AG20443 (cell line): ENCODE results near the gene STARD13.
"Not testable (repeated sequence)": the region's sequence is repeated elsewhere in the genome, so short reads cannot be mapped to it uniquely, and the experiment has no call there.

ENCODE experiments used
- DNase-seq: peaks from one replicate; pipeline ENCODE4 v3.0.0; 2012; ENCODE audit warnings: low spot score, mixed read lengths

Gene STARD13

GRCh38 chr13:33252135-33252534 is 33.4 kb downstream of the STARD13 start:
- no peak for DNase-seq

- peak; percentile 86 for DNase-seq
Measured at GRCh38 chr13:33251131-33251661, 34.4 kb downstream of the STARD13 start.

DNA sequence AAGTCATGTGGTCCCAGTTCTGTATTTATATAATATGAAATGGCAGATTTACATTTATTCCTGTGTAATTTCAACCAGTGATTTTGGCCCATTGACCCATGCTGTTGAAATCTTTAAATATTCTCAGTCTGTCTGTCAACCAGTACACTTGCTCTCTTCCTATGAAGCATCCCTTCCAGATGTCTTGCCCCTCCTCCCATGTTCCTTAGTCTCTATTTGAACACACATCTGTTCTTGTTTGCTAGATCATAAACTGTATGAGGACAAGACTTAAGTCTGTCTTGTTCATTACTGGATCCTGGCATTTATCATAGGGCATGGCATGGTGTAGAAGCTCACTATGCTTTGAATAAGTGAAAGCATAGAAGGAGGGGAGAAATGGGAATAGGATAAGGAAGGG is 34.9 kb downstream of the STARD13 start:
- DNase-seq: no peak

- DNase-seq: no peak
Measured at GRCh38 chr13:33249894-33250293, 35.7 kb downstream of the STARD13 start.

DNA sequence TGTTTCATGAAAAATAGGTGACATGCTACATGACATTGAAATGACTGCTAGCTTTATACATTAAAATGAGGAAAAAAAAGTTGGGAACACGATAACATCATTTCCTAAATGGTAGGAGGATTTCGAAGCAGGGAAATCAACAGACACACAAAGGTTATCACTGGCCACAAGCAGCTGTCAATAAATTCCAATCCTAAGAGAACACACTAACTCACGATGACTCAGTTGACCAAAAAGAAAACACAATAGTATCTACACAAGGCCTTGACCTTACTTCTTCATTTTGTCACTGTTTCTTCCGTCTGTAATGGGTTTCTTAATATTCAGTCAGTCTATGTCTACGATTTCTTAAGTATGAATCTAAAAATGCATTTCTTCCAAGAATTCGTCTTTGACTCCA is 36.5 kb downstream of the STARD13 start:
- no peak for DNase-seq

DNA sequence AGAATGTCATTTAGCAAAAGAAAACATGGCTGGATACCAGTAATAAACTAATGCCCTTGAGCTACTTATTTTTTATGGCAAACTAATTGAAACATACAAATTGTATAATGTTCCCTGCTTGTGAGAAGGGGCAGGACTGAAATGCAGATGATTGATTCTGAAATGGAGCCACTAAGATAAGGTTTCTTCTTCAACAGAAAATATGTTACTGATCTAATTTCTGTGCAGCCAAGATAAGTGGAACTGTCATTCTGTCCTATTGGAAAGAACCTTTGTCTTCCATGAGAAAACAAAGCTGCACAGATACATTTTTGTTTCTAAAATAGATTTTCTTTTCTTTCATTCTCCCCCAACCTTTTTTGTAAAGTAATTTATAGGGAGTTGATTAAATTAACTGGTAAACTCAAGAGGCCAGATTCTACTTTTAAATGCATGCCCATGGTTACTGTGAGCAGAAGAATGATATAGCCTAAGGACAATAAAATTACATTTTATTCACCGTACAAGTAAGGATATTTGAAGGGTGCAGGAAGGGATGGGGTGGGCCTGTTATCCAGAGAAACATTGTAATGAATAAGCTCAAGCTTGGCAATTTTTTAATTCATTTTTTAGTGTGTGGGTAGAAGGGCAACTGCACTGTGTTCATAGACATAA is 39.9 kb downstream of the STARD13 start:
- no peak for DNase-seq

DNA sequence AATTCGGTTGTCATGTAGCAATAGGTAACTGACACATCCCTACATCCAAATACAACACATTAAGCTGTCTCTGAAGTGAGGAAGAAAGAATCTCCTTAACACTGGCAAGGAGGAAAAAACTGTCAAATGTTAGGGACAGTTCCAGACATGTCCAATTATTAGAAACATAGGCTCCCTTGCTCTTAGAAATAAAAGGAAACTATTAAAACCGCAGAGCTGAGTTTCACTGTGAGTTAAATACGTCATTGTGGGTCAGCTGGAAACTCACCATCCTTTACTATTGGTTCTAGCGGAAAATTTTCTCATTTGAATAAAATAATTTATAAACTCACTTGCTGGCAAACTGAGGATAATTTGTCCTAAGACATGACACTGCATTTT is 40.7 kb downstream of the STARD13 start:
- DNase-seq: no peak

DNA sequence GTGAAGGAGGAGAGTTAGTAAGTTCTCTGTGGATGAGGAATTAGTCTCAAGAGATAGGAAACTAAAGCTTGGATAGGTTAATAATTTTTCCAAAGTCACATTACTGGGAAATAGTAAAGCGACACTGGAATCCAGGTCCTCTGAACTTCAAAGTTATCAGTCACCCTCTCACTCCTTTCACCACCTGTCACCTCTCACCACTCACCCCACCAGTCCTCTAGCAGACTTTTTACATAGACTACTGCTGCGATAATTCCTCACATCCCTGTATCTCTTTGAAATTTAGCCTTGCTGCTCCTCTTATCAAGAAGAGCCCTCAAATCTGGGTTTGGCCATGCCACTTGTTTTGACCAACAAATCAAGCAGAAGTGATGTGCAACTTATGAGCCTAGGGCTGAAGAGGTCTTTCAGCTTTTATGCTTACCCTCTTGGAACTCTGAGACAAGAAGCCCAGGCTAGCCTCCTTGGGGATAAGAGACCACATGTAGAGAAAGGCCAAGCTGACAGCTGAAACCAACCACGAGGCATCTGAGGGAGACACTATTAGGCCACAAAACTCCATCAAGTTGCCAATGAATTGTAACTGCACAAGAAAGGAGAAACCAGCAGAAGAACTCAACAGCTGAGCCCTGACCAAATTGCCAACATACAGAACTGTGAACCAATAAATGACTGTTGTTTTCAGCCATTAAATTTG is 41.2 kb downstream of the STARD13 start:
- no peak for DNase-seq

GRCh38 chr13:33242984-33243617 is 42.5 kb downstream of the STARD13 start:
- DNase-seq: no peak

DNA sequence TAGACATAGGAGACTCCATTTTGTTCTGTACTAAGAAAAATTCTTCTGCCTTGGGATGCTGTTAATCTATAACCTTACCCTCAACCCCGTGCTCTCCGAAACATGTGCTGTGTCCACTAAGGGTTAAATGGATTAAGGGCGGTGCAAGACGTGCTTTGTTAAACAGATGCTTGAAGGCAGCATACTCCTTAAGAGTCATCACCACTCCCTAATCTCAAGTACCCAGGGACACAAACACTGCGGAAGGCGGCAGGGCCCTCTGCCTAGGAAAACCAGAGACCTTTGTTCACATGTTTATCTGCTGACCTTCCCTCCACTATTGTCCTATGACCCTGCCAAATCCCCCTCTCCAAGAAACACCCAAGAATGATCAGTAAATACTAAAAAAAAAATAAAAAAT is 43.2 kb downstream of the STARD13 start:
- DNase-seq: not testable (repeated sequence)

- DNase-seq: peak; percentile 65
Measured at GRCh38 chr13:33236021-33236420, 49.5 kb downstream of the STARD13 start.

GRCh38 chr13:33235564-33235963 is 50.0 kb downstream of the STARD13 start:
- no peak for DNase-seq

DNA sequence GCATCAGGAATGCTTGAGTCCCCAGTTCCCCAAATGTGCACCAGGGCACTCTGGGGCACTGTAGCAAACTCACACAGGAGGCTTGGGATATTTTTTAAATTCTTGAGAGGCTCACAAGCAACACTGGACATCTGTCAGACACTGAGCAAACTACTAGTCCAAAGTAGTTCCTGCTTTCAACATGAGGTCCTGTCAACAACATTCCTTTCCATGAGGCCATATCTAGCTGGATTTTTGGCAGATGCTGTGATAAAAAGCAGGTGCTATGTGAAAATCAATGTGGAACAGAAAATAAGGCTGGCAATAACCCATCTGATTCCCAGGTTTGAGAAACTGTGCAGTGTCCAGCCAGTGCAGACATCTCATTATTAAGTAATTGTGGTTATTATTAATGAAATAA is 50.5 kb downstream of the STARD13 start:
- DNase-seq: peak; percentile 47

GRCh38 chr13:33233547-33233946 is 52.0 kb downstream of the STARD13 start:
- DNase-seq: no peak

GRCh38 chr13:33232883-33233282 is 52.7 kb downstream of the STARD13 start:
- DNase-seq: no peak

- DNase-seq: no peak
Measured at GRCh38 chr13:33231339-33231738, 54.2 kb downstream of the STARD13 start.

DNA sequence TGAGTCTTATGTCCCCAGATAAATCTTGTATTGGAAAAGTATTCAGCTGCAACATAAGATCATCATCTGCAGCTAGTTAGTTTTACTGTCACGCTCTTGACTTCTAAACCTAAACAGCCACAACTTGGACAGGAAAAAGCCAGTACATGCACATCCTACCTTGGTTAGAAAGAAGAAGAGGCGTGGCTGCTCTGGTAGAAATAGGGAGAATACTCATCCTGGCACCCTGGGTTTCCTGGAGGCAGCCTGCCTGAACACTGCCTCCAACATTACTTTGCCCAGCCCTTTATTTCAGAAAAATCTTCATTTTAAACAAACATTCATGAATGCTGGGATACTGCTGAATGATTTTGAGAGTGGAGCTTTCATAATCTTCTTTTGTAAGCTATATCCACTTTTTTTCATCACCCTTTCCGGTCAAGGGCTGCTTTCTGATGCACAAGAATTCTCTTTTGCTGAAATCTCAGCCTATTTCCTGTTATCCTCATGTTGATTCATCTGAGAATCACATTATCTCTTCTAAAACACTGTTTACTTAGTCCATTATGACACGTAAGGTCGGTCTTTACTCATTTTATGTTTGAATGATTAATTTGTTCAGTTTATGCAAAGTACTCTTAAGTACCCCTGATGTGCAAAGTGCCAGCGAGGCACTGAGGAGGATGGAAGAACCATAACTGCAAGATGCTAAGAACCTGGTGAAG is 55.2 kb downstream of the STARD13 start:
- peak; percentile 35 for DNase-seq

DNA sequence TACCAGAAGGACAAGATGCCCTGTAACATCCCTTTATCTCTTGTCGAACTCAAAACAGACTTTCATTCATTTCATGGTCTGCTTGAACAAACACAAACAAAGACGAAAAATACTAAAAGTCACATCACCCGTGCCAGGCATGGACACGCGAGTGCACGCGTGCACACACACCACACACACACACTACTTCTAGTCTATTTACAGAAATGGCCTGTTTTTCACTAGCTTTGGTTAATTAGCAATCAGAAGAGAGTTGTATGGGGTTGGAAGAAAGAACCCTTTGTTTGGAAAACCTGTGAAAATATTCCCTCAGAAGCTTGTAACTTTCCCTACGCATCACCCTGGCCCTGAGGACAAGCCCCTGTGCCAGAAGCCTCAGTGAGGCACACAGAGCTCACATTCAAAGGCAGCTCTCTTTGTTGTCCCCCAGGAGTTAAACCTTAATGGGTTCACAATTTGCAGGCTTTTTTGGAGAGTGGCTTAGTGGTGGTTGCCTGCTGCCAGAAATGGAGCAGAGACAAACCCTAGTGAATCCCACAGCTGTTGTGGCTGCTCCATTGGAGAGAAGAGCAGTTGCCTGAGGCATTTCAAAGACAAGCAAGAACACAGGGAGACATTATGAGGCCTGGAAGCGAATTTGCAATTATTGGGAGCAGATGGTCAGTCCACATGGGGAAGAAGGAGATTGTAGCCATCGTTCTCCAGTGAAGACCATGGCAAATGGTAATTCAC is 55.9 kb downstream of the STARD13 start:
- DNase-seq: peak; percentile 39

- DNase-seq: peak; percentile 49
Measured at GRCh38 chr13:33228648-33229445, 56.7 kb downstream of the STARD13 start.

- DNase-seq: no peak
Measured at GRCh38 chr13:33227927-33228647, 57.5 kb downstream of the STARD13 start.
